IPS-15b (cell line): ENCODE data around the gene DUS3L.

ENCODE experiments used
- H3K27me3 ChIP-seq: one replicate; pipeline ENCODE4 v1.6.1; 2013; ENCODE audit warnings: low read length; ENCODE audit not compliant: control insufficient read depth, insufficient read depth
- H3K36me3 ChIP-seq: one replicate; pipeline ENCODE4 v1.6.1; 2013; ENCODE audit warnings: low read length; ENCODE audit not compliant: control insufficient read depth, insufficient read depth
- H3K4me1 ChIP-seq: one replicate; pipeline ENCODE4 v1.6.1; 2013; ENCODE audit warnings: mild to moderate bottlenecking, low read length; ENCODE audit not compliant: control insufficient read depth, insufficient read depth
- H3K4me3 ChIP-seq: one replicate; pipeline ENCODE4 v1.5.1; 2013; ENCODE audit warnings: low read depth, low read length
- H3K9ac ChIP-seq: one replicate; pipeline ENCODE4 v1.6.1; 2013; ENCODE audit warnings: low read depth, mild to moderate bottlenecking, low read length
- H3K9me3 ChIP-seq: one replicate; pipeline ENCODE4 v1.6.1; 2013; ENCODE audit warnings: mild to moderate bottlenecking, low read length; ENCODE audit not compliant: control insufficient read depth, insufficient read depth

The DUS3L gene

DNA sequence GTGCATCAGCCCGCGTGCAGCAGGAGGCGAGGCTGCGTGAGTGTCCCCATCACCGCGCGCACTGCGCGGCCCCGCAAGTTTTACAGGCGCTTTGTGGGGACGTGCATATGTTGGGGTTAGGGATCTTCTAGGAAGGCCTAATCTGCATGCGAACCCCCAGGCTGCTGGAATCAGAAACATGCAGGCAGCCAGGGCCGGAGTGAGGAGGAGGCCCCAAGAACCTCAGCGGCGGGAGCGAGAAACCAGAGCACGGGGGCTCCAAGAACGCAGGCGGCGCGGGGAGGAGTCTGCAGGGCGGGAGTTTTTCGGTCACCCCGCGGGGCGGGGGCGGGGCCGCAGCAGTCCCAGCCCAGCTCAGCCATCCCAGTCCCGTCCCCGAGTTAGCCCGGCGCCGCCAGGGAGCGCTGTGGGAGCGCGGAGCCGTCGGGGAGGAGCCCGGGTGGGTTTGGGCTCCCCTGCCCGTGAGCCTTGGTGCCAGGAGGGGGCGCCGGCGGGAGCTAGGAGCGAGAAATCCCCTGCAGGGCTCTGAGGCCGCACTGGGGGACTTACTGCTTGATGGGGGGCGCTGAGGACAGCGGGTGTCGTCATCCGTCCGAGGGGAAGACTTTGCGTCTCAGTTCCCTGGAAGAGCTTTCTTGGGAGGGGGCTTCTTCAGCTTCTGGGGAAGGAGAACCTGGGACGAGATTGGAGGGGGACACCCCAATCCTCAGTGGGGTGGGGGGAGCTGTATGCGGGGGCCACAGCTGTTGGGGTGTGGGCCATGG, 13.0 kb upstream of the DUS3L start:
- Histone ChIP-seq H3K4me1 (peaks cover 2% of the 10 kb centered on the region), H3K36me3 (no peaks in the 10 kb centered on the region), H3K27me3 (peaks cover 16% of the 10 kb centered on the region), H3K9ac (no peak overlapping the region), H3K4me3 (peak overlapping the region; percentile 52), H3K9me3 (no peaks in the 10 kb centered on the region)

DNA sequence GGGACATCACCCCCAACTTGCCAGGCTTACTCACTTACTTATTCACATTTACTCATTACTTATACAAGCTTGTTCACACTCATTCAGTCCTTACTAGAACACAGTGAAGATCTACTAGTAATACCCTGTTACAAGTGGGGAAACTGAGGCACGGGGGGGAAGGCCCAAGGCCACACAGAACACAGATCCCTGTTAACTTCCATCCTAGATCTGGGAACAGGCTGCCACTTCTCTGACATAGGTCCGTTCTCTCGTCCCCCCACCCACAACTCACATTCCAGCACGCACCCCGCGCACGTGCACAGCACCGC, 12.4 kb upstream of the DUS3L start:
- H3K4me1 ChIP-seq: peaks cover 2% of the 10 kb centered on the region
- H3K36me3 ChIP-seq: no peaks in the 10 kb centered on the region
- peak overlapping the region; percentile 52 for H3K4me3 ChIP-seq
- no peak overlapping the region for H3K9ac ChIP-seq
- peaks cover 16% of the 10 kb centered on the region for H3K27me3 ChIP-seq
- no peaks in the 10 kb centered on the region for H3K9me3 ChIP-seq

DNA sequence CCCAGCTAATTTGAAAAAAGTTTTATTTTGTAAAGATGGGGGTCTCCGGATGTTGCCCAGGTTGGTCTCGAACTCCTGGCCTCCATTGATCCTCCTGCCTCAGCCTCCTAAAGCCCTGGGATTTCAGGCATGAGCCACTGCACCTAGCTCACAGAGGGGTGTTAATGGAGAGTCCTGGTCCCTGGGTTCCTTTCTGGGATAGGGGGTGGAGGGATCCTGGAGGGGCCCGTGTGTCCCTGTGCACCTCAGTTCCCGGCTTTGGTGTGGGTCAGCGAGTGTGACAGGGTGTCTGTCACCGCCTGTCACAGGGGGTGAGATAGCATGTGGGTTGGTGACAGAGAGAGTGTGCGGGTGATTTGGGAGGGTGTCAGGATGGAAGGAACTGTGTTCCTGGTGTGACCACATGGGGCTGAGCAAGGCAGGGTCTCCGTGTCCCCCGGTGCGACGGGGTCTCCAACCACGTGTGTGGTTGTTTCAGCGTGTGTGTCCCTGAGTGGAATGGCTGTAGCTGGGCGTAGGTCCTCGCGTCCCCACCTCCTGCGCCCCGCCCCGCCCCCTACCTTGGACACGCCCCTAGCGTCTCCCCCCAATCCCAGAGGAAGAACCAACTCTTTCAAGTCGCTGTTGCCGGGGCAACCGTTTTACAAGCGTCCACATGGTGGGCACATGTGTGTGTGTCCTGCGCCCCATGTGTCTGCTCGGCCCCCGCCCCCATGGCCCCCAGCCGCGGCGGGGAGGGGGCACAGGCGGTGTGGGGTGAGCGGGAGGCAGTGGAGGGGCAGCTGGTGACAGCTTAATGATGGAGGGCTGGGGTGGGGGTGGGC, 11.0 kb upstream of the DUS3L start:
- H3K36me3 ChIP-seq: no peaks in the 10 kb centered on the region

DNA sequence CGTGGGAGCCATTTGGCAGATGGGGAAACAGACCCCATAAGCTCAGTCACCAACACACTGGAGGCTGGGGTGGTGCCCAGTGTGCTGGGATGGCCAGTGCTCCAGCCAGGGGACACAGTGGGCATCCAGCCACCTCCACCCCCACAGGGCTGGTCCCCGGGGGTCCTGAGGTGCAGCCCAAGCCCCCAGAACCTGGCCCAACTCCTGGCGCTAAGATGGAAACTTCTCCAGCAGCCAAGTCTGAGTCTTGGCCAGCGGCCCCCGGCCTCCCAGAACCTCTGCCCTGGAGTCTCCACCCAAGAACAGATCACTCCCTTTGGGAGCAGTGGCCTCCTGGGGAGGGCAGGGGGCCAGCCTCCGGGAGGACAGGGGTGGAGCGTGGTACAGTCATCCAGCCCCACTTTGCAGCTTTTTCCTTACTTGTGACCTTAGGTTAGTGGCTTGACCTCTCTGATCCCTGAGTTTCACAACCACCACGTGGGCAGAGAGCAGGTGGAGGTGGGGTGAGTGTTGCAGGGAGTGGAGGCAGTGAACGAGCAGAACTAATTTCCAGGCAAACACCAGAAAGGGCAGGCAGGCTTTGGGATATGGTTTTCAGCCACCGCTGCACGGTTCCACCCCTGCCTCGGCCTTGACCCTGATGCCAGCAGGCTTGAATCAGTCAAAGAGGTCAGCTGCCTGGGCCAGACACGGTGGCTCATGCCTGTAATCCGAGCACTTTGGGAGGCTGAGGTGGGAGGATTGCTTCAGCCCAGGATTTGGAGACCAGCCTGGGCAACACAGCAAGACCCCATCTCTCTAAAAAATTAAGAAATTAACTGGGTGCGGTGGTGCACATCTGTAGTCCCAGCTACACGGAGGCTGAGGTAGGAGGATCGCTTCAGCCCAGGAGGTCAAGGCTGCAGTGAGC, 9.7 kb upstream of the DUS3L start:
- Histone ChIP-seq H3K27me3 (peaks cover 14% of the 10 kb centered on the region), H3K4me1 (peaks cover 2% of the 10 kb centered on the region), H3K9me3 (no peaks in the 10 kb centered on the region), H3K9ac (no peak overlapping the region), H3K4me3 (no peak overlapping the region), H3K36me3 (no peaks in the 10 kb centered on the region)

More for the DNA sequence above, 11.0 kb upstream of the DUS3L start:
- Histone ChIP-seq H3K4me1 (peaks cover 2% of the 10 kb centered on the region), H3K9ac (no peak overlapping the region), H3K9me3 (no peaks in the 10 kb centered on the region), H3K4me3 (peak overlapping the region; percentile 33), H3K27me3 (peaks cover 16% of the 10 kb centered on the region)

DNA sequence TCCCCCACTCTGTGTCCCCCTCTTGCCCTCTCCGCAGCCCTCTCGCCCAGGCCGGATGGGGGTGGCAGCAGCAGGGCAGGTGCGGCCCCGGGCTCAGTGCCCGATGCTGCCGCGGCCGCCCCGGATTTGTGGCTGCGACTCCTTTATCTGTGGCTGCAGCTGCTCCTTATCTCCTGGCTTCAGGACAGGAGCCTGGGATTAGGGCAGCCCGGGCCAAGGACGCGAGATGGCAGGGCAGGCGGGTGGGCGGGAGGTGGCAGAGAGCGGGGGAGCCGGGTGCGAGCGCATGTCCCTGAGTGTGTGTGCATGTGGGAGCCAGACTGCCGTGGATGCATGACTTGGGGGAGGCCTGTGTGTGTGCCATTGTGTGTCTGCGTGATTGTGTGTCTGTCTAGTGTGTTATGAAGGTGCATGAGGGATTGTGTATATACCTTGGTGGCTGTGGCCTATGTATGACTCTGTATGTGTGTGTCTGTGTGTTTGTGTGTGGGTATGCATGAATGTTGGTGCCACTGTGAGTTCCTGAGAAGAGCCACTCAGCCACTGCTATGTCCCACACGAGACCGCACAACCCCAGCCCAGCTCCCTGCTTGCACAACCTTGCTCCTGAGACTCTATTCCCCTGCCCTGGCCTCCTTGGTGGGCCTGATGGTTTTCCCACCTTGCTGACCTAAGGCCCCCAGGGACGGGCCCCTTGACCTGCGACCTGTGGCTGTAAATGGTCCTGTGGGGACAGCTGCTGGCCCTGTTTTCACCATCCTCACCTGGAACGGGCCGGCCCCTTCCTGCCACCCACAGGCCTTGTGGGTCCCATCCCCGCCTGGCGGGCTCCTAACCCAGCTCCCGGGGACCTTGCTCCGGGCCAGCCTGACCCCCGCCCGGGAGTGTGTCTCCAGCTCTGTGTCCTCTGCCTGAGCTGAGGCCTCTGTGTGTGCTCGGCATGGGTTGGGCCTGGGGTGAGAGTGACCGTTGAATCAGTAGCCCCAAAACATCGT, 8.6 kb upstream of the DUS3L start:
- H3K36me3 ChIP-seq: no peaks in the 10 kb centered on the region
- H3K4me3 ChIP-seq: no peak overlapping the region
- H3K9ac ChIP-seq: no peak overlapping the region
- H3K4me1 ChIP-seq: peaks cover 2% of the 10 kb centered on the region
- no peaks in the 10 kb centered on the region for H3K9me3 ChIP-seq
- H3K27me3 ChIP-seq: peaks cover 14% of the 10 kb centered on the region

DNA sequence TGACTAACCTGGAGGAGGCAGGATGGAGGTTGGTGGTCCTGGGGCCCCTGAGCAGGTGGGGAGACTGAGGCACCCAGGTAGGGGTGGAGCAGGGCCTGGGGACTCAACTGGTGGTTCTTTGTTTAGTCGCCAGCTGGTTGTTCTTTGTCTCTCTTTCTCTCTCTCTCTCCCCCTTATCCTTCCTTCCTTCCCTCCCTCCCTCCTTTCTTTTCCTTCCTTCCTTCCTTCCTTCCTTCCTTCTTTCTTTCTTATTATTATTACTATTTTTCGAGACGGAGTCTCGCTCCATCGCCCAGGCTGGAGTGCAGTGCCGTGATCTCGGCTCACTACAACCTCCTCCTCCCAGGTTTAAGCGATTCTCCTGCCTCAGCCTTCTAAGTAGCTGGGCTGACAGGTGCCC, 7.3 kb upstream of the DUS3L start:
- Histone ChIP-seq H3K27me3 (peaks cover 9% of the 10 kb centered on the region), H3K9ac (no peak overlapping the region), H3K9me3 (no peaks in the 10 kb centered on the region), H3K36me3 (no peaks in the 10 kb centered on the region), H3K4me3 (no peak overlapping the region), H3K4me1 (no peaks in the 10 kb centered on the region)

DNA sequence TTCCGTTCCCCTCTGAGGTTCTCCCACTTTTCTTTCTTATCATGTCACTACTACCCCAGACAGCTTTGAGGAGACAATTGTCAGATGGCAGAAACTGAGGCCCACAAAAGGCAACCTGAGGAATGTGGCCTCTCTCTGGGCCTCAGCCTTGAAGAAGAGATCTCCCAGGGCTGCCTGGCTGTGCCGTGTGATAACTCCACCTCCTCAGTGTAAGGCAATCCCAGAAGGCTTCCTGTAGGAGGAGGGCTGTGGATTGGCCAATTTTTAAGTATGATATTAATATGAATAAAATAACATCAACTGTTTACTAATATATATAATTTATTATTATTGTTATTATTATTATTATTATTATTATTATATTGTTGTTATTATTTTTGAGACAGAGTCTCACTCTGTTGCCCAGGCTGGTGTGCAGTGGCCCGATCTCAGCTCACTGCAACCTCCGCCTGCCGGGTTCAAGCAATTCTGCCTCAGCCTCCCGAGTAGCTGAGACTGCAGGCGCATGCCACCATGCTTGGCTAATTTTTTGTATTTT, 4.5 kb upstream of the DUS3L start:
- Histone ChIP-seq H3K4me1 (no peaks in the 10 kb centered on the region), H3K9ac (no peak overlapping the region), H3K36me3 (no peaks in the 10 kb centered on the region), H3K9me3 (no peaks in the 10 kb centered on the region), H3K27me3 (no peaks in the 10 kb centered on the region), H3K4me3 (no peak overlapping the region)

DNA sequence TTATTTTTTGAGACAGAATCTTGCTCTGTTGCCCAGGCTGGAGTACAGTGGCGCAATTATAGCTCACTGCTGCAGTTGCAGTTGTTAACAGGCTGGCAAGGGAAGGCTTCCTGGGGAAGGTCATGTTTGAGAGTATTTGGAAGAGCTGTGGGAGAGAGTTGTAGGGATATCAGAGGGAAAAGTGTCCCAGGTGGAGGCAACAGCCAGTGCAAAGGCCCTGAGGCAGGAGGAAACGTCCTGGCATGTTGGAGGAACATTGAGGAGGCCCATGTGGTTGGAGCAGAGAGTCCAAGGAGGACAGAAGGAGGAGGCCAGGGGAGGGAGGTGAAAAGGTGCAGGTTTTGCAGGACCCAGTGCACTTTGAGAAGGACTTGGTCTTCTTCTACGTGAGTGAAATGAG, 2.2 kb upstream of the DUS3L start:
- H3K27me3 ChIP-seq: no peaks in the 10 kb centered on the region
- no peaks in the 10 kb centered on the region for H3K4me1 ChIP-seq
- no peaks in the 10 kb centered on the region for H3K9me3 ChIP-seq
- no peak overlapping the region for H3K9ac ChIP-seq
- H3K36me3 ChIP-seq: peaks cover 12% of the 10 kb centered on the region
- no peak overlapping the region for H3K4me3 ChIP-seq

DNA sequence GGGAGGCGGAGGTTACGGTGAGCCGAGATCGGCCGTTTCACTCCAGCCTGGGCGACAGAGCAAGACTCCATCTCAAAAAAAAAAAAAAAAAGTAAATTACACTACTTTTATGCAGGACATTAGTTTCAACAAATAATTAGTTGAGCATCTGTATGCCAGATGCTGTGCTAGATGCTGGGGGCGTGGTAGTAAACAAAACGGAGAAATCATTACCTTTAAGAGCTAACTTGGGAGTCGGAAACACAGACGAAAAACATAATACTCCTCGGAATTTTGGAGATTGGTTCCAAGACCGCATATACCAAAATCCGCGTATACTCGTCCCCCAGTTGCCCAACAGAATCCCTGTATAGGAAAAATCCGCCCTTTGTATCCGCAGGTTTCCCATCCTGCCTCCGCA, 1.3 kb upstream of the DUS3L start:
- H3K4me1 ChIP-seq: no peaks in the 10 kb centered on the region
- H3K9me3 ChIP-seq: no peaks in the 10 kb centered on the region
- H3K36me3 ChIP-seq: peaks cover 22% of the 10 kb centered on the region
- no peaks in the 10 kb centered on the region for H3K27me3 ChIP-seq
- H3K4me3 ChIP-seq: no peak overlapping the region
- no peak overlapping the region for H3K9ac ChIP-seq

DNA sequence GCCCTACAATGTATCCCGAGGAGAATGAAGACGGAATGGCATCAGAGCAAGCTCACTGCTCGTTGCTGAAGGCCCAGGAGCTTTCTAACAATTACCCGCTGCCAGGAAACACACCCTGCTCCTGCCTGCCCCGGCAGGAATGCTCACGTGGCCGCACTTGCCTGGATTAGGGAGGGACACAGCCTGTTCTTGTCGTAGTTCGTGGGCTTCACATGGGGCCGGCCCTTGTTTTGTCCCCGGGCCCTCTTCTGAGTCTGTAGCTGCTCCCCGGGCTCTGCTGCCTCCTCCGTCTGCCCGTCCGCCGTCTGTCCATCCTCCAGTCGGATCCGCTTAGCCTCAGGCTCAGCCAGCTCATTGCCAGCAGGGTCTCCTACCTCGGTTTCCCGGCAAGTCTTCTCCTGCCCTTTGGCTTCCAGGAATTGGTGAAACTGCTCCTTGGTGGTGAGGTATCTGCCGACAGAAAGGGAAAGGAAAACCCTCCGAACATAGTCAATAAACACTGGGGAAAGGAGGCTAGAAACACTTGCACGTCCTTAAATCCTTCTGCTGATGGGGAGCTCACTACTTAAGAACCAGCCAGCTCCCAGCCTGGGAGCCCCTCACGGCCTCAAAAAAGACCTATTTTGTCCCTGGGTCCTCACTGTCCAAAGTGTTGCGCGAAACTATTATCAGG, 941 bp downstream of the DUS3L start:
- H3K4me1 ChIP-seq: no peaks in the 10 kb centered on the region
- H3K36me3 ChIP-seq: peaks cover 43% of the 10 kb centered on the region
- no peaks in the 10 kb centered on the region for H3K9me3 ChIP-seq
- H3K27me3 ChIP-seq: no peaks in the 10 kb centered on the region
- H3K9ac ChIP-seq: no peak overlapping the region
- peak overlapping the region; percentile 82 for H3K4me3 ChIP-seq
